Tibial nerve (tissue), 3 donors: ENCODE results near the gene CMAS.
"Not testable (repeated sequence)": the region's sequence is repeated elsewhere in the genome, so short reads cannot be mapped to it uniquely, and the experiment has no call there.

Experiments used
- POLR2A ChIP-seq, 2 donors: fragments of 450-650 bp; IDR thresholded peaks; one replicate each; pipeline ENCODE4 v1.6.1; 2017; ENCODE audit warnings: antibody characterized with exemption in 2 of 2, mild to moderate bottlenecking in 2 of 2, moderate library complexity in 2 of 2
- TF ChIP-seq, protein P1 (sequence below), 5 experiments: fragments of 200-600 bp in 3 of 5; fragments of 450-650 bp in 2 of 5; sonication (generic) in 3 of 5; IDR thresholded peaks; one replicate each; pipeline ENCODE4 v1.5.1; 2016 to 2019; ENCODE audit warnings: antibody characterized with exemption in 5 of 5, mild to moderate bottlenecking in 3 of 5, moderate library complexity in 2 of 5

DNA sequence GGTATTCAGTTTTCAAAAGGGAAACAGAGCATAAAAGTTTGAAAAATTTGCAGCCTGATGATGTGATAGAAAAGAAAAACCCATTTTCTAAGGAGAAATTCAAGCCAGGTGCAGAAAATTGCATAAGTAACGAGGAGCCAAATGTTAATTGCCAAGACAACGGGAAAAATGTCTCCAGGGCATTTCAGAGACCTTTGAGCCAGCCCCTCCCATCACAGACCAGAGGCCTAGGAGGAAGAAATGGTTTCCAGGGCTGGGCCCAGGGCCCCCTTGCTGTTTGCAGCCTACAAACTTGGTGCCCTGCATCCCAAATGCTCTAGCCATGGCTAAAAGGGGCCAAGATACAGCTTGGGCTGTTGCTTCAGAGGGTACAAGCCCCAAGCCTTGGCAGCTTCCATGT, 38.2 kb upstream of the CMAS start:
- TF ChIP-seq, protein P1, sequence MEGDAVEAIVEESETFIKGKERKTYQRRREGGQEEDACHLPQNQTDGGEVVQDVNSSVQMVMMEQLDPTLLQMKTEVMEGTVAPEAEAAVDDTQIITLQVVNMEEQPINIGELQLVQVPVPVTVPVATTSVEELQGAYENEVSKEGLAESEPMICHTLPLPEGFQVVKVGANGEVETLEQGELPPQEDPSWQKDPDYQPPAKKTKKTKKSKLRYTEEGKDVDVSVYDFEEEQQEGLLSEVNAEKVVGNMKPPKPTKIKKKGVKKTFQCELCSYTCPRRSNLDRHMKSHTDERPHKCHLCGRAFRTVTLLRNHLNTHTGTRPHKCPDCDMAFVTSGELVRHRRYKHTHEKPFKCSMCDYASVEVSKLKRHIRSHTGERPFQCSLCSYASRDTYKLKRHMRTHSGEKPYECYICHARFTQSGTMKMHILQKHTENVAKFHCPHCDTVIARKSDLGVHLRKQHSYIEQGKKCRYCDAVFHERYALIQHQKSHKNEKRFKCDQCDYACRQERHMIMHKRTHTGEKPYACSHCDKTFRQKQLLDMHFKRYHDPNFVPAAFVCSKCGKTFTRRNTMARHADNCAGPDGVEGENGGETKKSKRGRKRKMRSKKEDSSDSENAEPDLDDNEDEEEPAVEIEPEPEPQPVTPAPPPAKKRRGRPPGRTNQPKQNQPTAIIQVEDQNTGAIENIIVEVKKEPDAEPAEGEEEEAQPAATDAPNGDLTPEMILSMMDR (IDR thresholded peaks at IDR 0.05) = not testable (repeated sequence)
- TF ChIP-seq POLR2A (IDR thresholded peaks at IDR 0.05) = not testable (repeated sequence)
